VCaP (cell line): ENCODE measurements around the gene HIRA.
"Not testable (repeated sequence)": the region's sequence is repeated elsewhere in the genome, so short reads cannot be mapped to it uniquely, and the experiment has no call there.

Experiments used
- H3K27ac ChIP-seq: fragments of 450-650 bp; 2 replicates; pipeline ENCODE4 v1.5.1; 2017
- TF ChIP-seq, protein P1 (sequence below): fragments of 450-650 bp; conservative IDR thresholded peaks from 2 replicates; pipeline ENCODE4 v1.5.1; 2017; ENCODE audit warnings: mild to moderate bottlenecking, moderate library complexity

HIRA gene

DNA sequence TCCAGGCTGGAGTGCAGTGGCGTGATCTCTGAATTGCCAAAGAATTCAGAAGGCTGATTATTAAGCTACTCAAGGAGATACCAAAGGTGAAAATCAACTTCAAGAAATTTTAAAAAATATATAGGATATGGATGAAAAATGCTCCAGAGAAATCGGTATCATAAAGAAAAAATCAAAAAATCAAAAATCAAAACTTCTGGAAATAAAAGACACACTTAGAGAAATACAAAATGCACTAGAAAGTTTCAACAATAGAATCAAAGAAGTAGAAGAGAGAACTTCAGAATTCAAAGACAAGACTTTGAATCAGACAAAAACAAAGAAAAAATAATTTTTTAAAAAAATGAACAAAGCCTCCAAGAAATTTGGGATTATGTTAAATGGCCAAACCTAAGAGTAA is 94.4 kb downstream of the HIRA start:
- H3K27ac ChIP-seq: no peak overlapping the region
- TF ChIP-seq, protein P1, sequence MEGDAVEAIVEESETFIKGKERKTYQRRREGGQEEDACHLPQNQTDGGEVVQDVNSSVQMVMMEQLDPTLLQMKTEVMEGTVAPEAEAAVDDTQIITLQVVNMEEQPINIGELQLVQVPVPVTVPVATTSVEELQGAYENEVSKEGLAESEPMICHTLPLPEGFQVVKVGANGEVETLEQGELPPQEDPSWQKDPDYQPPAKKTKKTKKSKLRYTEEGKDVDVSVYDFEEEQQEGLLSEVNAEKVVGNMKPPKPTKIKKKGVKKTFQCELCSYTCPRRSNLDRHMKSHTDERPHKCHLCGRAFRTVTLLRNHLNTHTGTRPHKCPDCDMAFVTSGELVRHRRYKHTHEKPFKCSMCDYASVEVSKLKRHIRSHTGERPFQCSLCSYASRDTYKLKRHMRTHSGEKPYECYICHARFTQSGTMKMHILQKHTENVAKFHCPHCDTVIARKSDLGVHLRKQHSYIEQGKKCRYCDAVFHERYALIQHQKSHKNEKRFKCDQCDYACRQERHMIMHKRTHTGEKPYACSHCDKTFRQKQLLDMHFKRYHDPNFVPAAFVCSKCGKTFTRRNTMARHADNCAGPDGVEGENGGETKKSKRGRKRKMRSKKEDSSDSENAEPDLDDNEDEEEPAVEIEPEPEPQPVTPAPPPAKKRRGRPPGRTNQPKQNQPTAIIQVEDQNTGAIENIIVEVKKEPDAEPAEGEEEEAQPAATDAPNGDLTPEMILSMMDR: no peak

DNA sequence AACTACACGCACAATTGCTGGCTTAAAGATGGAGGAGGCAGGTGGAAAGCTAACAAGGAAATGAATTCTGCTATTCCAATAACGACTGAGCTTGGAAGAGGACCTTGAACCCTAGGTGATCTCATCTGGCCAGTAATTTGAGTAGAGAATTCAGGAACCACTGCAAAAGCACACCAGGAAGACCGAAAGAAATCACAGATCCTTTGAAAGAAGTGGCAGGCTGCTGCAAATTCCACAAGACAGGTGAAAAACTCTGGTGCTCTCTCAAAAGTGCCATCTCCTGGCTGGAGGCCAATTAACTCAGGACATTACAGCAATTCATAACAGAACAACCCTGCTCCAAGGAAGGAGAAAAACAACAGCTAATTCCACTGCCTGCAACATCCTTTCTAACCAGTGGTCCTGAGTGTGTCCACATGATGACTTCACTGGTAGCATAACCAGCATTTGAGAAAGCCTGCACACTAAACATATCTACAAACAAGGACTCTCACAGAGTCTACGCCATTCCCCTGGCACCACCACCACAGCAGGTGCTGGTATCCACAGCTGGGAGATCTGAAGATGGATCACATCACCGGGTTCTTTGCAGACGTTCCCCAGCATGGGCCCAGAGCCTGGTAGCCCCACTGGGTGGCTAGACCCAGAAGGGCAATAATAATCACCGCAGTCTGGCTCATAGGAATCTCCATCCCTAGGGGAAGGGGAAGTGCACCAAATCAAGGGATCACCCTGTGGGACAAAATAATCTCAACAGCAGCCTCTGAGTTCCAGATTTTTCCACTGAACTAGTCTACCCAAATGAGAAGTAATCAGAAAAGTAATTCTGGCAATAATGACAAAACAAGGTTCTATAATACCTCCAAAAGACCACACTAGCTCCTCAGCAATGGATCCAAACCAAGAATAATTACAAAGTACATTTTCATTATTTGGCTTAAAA is 95.1 kb downstream of the HIRA start:
- no peak overlapping the region for H3K27ac ChIP-seq
- TF ChIP-seq, protein P1: no peak

DNA sequence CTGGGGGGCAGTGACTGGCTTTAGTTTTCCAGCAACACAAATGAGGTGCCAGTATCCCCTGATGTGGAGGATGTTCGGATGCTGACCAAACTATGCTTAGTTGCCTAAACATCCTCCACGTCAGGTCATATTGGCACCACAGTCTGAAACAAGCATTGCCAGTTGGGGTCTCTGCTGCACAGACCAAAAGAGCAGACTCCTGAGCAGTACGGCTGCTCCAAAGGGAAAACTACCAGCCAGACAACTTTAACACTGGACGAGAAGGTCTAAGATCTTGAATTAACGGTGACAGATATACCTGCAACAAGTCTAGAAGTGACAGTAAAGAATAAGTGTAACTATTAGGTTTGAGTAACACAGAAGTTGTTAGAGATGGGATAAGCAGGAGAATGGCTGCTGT is 99.6 kb downstream of the HIRA start:
- TF ChIP-seq, protein P1: no peak
- H3K27ac ChIP-seq: no peak overlapping the region

DNA sequence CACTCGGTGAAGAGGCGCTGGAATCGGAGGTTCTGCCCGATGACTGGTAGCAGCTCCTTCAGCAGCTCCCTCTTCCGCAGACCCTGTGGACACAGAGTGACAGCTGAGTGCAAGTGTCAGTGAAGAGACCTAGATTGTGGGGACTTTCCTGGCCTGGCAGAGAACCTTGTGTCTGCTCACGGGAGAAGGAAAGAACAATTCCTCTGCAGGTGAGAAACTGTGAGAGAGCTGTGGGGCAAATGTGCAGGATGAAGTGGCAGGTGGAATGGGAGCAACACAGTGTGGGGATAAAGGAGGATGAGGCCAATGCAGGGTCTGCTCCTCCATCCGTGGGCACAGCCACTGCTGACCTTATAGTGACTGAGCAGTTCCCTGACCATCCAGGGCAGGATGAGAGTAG is 100.1 kb downstream of the HIRA start:
- TF ChIP-seq, protein P1: no peak

DNA sequence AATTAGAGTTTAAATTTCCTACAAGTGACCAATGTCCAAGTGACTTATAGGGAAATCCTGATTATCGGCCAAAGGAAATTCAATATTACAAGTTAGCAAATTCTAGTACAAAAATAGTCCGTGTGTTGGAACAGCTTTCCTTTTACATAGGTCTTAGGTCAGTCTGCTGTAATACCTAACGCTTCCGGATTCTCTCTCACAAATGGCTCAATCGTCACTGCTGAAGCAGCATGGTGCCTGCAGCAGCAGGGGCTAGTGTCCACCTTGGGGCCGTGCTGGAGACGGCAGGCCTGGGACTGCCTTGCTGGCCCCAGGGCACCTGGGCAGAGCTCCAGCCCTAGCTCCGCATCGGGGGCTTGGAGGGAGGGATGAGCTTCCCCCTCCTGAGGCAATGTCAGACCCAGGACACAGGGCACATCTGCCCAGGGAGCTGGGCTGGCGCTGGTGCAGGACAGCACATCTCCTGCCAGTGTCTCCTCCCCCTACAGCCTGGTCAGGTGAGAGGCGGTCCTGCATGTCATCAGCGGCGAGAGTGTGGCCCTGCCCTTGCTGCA is 100.6 kb downstream of the HIRA start:
- no peak overlapping the region for H3K27ac ChIP-seq
- TF ChIP-seq, protein P1: no peak

More for the DNA sequence above, 100.1 kb downstream of the HIRA start:
- no peak overlapping the region for H3K27ac ChIP-seq

DNA sequence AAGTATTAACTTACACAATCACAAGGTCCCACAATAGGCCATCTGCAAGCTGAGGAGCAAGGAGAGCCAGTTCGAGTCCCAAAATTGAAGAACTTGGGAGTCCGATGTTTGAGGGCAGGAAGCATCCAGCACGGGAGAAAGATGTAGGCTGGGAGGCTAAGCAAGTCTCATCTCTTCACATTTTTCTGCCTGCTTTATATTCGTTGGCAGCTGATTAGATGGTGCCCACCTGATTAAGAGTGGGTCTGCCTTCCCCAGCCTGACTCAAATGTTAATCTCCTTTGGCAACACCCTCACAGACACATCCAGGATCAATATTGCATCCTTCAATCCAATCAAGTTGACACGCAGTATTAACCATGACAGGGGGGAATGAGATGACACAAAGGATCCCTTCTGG is 101.3 kb downstream of the HIRA start:
- H3K27ac ChIP-seq: not testable (repeated sequence)

DNA sequence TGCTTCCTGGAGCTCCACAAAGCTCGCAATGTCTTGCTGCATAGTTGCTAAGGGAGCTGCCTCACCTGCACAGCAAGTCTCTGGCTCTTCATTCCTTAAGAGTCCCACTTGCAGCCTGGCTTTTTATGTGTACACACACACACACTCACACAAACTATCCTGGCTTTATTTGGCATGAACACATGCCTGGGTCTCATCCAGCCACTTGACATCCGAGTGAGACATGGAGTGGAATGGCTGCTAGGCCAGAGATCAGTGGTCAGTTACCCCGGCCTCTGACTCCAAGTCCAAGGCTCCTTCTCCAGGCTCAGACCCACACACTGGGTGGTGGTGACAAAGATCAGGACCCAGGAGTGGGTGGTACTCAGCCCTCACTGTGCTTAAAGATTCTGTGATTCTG is 102.1 kb downstream of the HIRA start:
- TF ChIP-seq, protein P1: no peak
- H3K27ac ChIP-seq: no peak overlapping the region
